GM20000 (cell line): ENCODE data around the gene CEBPA.

Experiments
- DNase-seq: peaks from one replicate; pipeline ENCODE4 v3.0.0; 2012; ENCODE audit warnings: low spot score
- CTCF ChIP-seq: IDR thresholded peaks from 2 replicates; pipeline ENCODE4 v1.5.1; 2012; ENCODE audit warnings: mild to moderate bottlenecking, control low read depth; ENCODE audit errors: extremely low read depth, missing control alignments

CEBPA gene

GRCh38 chr19:33293255-33294057 lies 8.9 kb downstream of the CEBPA start:
- DNase-seq: no peak
- no peak for TF ChIP-seq CTCF

GRCh38 chr19:33292595-33293254 lies 9.6 kb downstream of the CEBPA start:
- DNase-seq: no peak
- no peak for TF ChIP-seq CTCF

DNA sequence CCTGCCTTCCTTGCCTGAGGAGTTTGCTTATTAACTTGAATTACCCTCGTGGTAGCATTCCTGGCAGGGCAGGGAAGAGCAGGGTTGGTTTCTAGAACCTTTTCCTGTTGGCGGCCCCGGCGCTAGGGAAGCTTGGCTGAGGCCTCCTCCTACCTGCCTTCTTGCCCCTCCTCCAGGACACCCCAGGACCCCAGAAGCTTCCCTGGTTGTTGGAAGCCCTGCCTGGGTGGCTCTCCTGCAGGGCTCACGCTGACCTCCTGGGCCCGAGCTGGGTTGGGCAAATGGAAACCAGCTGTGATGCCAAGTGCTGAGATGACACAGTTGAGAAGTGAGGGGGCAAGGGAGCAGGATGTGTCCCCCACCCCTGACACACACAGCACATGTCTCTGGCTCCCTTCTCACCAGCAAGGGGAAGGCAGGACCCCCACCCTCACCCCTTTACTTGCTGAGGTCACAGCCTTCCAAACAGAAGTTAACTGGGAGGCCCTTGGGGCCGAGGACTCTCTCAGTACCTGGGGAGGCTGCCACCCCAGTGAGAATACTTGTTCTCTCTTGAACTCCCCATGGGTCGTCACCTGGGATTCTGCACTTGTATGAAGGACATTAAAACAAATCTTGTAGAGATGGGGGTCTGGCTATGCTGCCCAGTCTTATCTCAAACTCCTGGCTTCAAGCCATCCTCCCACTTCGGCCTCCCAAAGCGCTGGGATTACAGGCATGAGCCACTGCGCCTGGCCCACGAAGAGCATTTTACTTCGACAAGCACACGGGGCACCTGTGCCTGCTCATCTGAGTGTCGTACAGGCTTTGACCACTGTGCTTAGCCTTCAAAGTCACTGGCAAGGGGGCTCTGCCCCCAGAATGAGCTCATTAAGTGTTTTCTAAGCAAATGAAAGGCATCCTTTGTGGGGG lies 10.5 kb downstream of the CEBPA start:
- DNase-seq: no peak
- TF ChIP-seq CTCF: no peak

GRCh38 chr19:33290956-33291622 lies 11.2 kb downstream of the CEBPA start:
- no peak for DNase-seq
- TF ChIP-seq CTCF: no peak

- no peak for DNase-seq
- no peak for TF ChIP-seq CTCF
Observed at GRCh38 chr19:33290082-33290815, 12.1 kb downstream of the CEBPA start.

GRCh38 chr19:33289261-33289660 lies 13.1 kb downstream of the CEBPA start:
- no peak for DNase-seq
- no peak for TF ChIP-seq CTCF
